K562 (cell line): Measurements from ENCODE around the gene TCF7. TPM values are rescaled to one million over a fixed set of nuclear protein-coding genes. Genes with fewer than 3 reads are reported as not detected.

Experiments used
- ATF4 ChIP-seq: fragments of 450-650 bp; formaldehyde crosslinking; IDR thresholded peaks from 2 replicates; pipeline ENCODE4 v1.4.0; 2022; ENCODE audit warnings: mild to moderate bottlenecking, moderate library complexity
- BCL6 ChIP-seq: fragments of 250-450 bp; sonication (Bioruptor Pico); IDR thresholded peaks from 2 replicates; pipeline ENCODE4 v1.4.0; 2020
- L3MBTL2 ChIP-seq: fragments of 450-650 bp; IDR thresholded peaks from 2 replicates; pipeline ENCODE4 v1.6.1; 2016; ENCODE audit warnings: mild to moderate bottlenecking, moderate library complexity
- TCF3 ChIP-seq: sonication (generic); formaldehyde crosslinking; IDR thresholded peaks from 2 replicates; pipeline ENCODE4 v1.4.0; 2020; ENCODE audit warnings: mild to moderate bottlenecking, missing genetic modification reagents
- ZBTB11 ChIP-seq, 3 experiments: fragments of 200-800 bp in 1 of 3; fragments of 250-450 bp in 1 of 3; fragments of 450-650 bp in 1 of 3; sonication (Bioruptor Pico) in 1 of 3; sonication (Bioruptor generic) in 1 of 3; formaldehyde crosslinking in 1 of 3; IDR thresholded peaks; 2 replicates each; pipeline versions ENCODE4 v1.6.1 to v1.8.0; 2016 to 2022; ENCODE audit warnings: mild to moderate bottlenecking in 2 of 3, missing genetic modification characterization in 2 of 3, missing compliant biosample characterization in 1 of 3, moderate library complexity in 1 of 3
- ZBTB33 ChIP-seq: sonication (generic); formaldehyde crosslinking; IDR thresholded peaks from 2 replicates; pipeline ENCODE4 v1.8.1; 2023; ENCODE audit warnings: mild to moderate bottlenecking, missing genetic modification reagents
- ZBTB49 ChIP-seq: sonication (generic); formaldehyde crosslinking; IDR thresholded peaks from 2 replicates; pipeline ENCODE4 v1.8.0; 2022; ENCODE audit warnings: missing genetic modification reagents, mild to moderate bottlenecking, borderline replicate concordance
- ZNF280A ChIP-seq: fragments of 450-650 bp; IDR thresholded peaks from 2 replicates; pipeline ENCODE4 v1.6.1; 2018; ENCODE audit warnings: mild to moderate bottlenecking, low read depth; ENCODE audit not compliant: partially characterized antibody
- polyA plus RNA-seq, 8 experiments: library from polyadenylated mRNA; depleted of rRNA in 4 of 8; stranded (reverse) in 5 of 8; unstranded in 3 of 8; fragments of >200 nt; fragmentation: Nextera tagmentation in 2 of 8; fragmentation: Illumina TruSeq in 1 of 8; extraction: Ambion mirVana in 2 of 8; extraction: Trizol in 1 of 8; gene quantifications; 2 replicates each; pipeline versions ENCODE4 v1.2.1 to v1.2.3, GENCODE V29; 2011 to 2014; ENCODE audit warnings: inconsistent platforms in 1 of 8, missing spikeins in 1 of 8
- total RNA-seq, 7 experiments: library from RNA; depleted of rRNA in 6 of 7; stranded (reverse); fragments of >200 nt in 6 of 7; fragmentation: Illumina TruSeq in 2 of 7; extraction: Trizol in 2 of 7; gene quantifications; 2 replicates each; pipeline versions ENCODE4 v1.2.1 to v1.2.3, GENCODE V29; 2011 to 2021; ENCODE audit warnings: low replicate concordance in 1 of 7

TCF7 gene
- total and polyA plus RNA-seq, 9 of the 15 experiments (the other 6 are each of a cell fraction or from before 2014, with no cell fraction given) = 1.6 to 14.9 (median 4.2) TPM

GRCh38 chr5:134131165-134131564 lies 16.7 kb downstream of the TCF7 start (continued):
- TF ChIP-seq TCF3 (CRISPR knock-in tag) (no peak), ZBTB11 (CRISPR knock-in tag; IDR thresholded peaks at IDR 0.05) (no peak), BCL6 (CRISPR knock-in tag) (no peak), ZBTB49 (CRISPR knock-in tag) (no peak), ATF4 (CRISPR knock-in tag) (no peak), ZBTB33 (CRISPR knock-in tag) (no peak), L3MBTL2 (no peak), ZNF280A (no peak)
